ENCODE data around the gene PLXNB1. TPM values are rescaled to one million over a fixed set of nuclear protein-coding genes. Genes with fewer than 3 reads are reported as not detected.

Gene PLXNB1
- total and polyA plus RNA-seq, 2 of the 13 experiments (the other 11 are each of a cell fraction or from before 2014, with no cell fraction given) = 86.0 to 143 TPM

GRCh38 chr3:48403533-48404439 is 26.1 kb downstream of the PLXNB1 start:
- DNase-seq (ENCODE audit: low spot score) (no peak), FAIRE-seq (no peak), ATAC-seq (no peak)
- Histone ChIP-seq H3K36me3 (replicated peaks in 1 of 2; ENCODE audit: control insufficient read depth in 1 of 2, insufficient read depth in 2 of 2, low read length in 2 of 2) (peaks cover 44 to 55% of the 10 kb centered on the region in 2 experiments; a peak in 4 of 5 replicates), H3K79me2 (ENCODE audit: insufficient read depth, low read length) (no peaks in the 10 kb centered on the region), H3K9ac (ENCODE audit: insufficient read depth, low read depth, low read length) (no peak overlapping the region), H3K27me3 (ENCODE audit: control insufficient read depth in 1 of 2, insufficient read depth in 2 of 2, low read length in 2 of 2) (no peaks in the 10 kb centered on the region), H2AFZ (ENCODE audit: low read length) (no peak overlapping the region), H3K4me3 (replicated peaks in 1 of 3; ENCODE audit: insufficient read depth in 1 of 3, low read depth in 2 of 3, low read length in 3 of 3) (no peak overlapping the region), H3K9me3 (ENCODE audit: low read length) (no peaks in the 10 kb centered on the region), H4K20me1 (ENCODE audit: insufficient read depth, low read length) (peaks cover under 1% of the 10 kb centered on the region; the same call in 1 of the 2 replicates), H3K27ac (ENCODE audit: extremely low read length, insufficient read depth, low read length) (no peak overlapping the region), H3K4me2 (ENCODE audit: low read depth, low read length) (no peak overlapping the region), H3K4me1 (ENCODE audit: insufficient read depth, low read length) (peaks cover 6% of the 10 kb centered on the region)
- in situ Hi-C loops (cut with HindIII; ENCODE audit: extremely low pct_ligation_motif_present, low pct_unique_long_range_greater_than_20kb) = loop anchor here (5.0 kb wide), 1 partner anchor 34 kb away; no protein-coding TSS in a partner anchor
- 94% methylated on average over 6 of the region's 15 CpGs for WGBS (ENCODE audit: low lambda C conversion rate)
- CTCF ChIA-PET (ENCODE audit: low intra/inter-chr PET ratio, low total read pairs) = no interaction called here
- TF ChIP-seq SNAPC2 (CRISPR knock-in tag; IDR thresholded peaks at IDR 0.05) (no peak), ZNF501 (CRISPR knock-in tag; IDR thresholded peaks at IDR 0.05) (no peak), ZNF205 (CRISPR knock-in tag; IDR thresholded peaks at IDR 0.05) (no peak), ZNF841 (CRISPR knock-in tag; IDR thresholded peaks at IDR 0.05; ENCODE audit: borderline replicate concordance) (no peak), TOE1 (CRISPR knock-in tag; IDR thresholded peaks at IDR 0.05) (no peak), ZNF614 (CRISPR knock-in tag; IDR thresholded peaks at IDR 0.05; ENCODE audit: borderline replicate concordance) (no peak), TBL1XR1 (IDR thresholded peaks at IDR 0.05; ENCODE audit: borderline replicate concordance, low read length, partially characterized antibody) (no peak)
- POLR2A ChIA-PET = interaction anchor here (0.8 to 3.3 kb wide), 6 partner anchors 15 to 33 kb away, joined by 3 to 19 read pairs (median 6); partner anchors contain the start of gene PLXNB1
- intact Hi-C loops (cut with micrococcal nuclease; ENCODE audit: unreplicated experiment) = no loop called here
- no TSS peak for BruUV-seq (replicated peaks)

Data from HepG2 (cell line).